Heart right ventricle (tissue), 16 donors: Measurements from ENCODE around the gene VNN1. TPM values are rescaled to one million over a fixed set of nuclear protein-coding genes. Genes with fewer than 3 reads are reported as not detected.
A peak's percentile ranks its signal among the peaks of the same experiment; 100 is the strongest.
"Not testable (repeated sequence)": the region's sequence is repeated elsewhere in the genome, so short reads cannot be mapped to it uniquely, and the experiment has no call there.

Experiments used
- ATAC-seq, 8 donors: fragments of 200-7000 bp; cut with Tn5 transposase; one replicate each; pipeline ENCODE4 v1.9.1; 2020; ENCODE audit warnings: mild to moderate bottlenecking in 8 of 8, moderate library complexity in 8 of 8, moderate number of reproducible peaks in 1 of 8
- DNase-seq, 2 donors: peaks; one replicate each; pipeline ENCODE4 v3.0.0-alpha.2; 2020
- H3K27ac ChIP-seq, 10 donors: fragments of 200-600 bp; sonication (generic) in 2 of 10; one replicate each; pipeline versions ENCODE4 v1.5.0 to v1.8.0; 2020 to 2022; ENCODE audit warnings: mild to moderate bottlenecking in 3 of 10
- H3K27me3 ChIP-seq, 7 donors: fragments of 200-600 bp; one replicate each; pipeline ENCODE4 v1.8.0; 2021 to 2022; ENCODE audit warnings: mild to moderate bottlenecking in 2 of 7
- H3K36me3 ChIP-seq, 9 donors: fragments of 200-600 bp; sonication (generic) in 1 of 9; one replicate each; pipeline versions ENCODE4 v1.5.0 to v1.8.0; 2020 to 2022; ENCODE audit warnings: mild to moderate bottlenecking in 2 of 9
- H3K4me1 ChIP-seq, 9 donors: fragments of 200-600 bp; sonication (generic) in 1 of 9; one replicate each; pipeline versions ENCODE4 v1.5.0 to v1.8.0; 2020 to 2022; ENCODE audit warnings: mild to moderate bottlenecking in 4 of 9
- H3K4me3 ChIP-seq, 10 donors: fragments of 200-600 bp; sonication (generic) in 2 of 10; one replicate each; pipeline versions ENCODE4 v1.5.0 to v1.8.0; 2020 to 2022; ENCODE audit warnings: mild to moderate bottlenecking in 7 of 10, moderate library complexity in 2 of 10
- H3K9me3 ChIP-seq, 11 donors: fragments of 200-600 bp in 10 of 11; sonication (generic) in 2 of 11; one replicate each; pipeline versions ENCODE4 v1.5.0 to v1.8.0; 2013 to 2022; ENCODE audit warnings: mild to moderate bottlenecking in 2 of 11, control low read depth in 1 of 11, moderate library complexity in 1 of 11
- CTCF ChIP-seq, 9 donors: fragments of 200-600 bp; sonication (generic) in 2 of 9; IDR thresholded peaks; one replicate each; pipeline versions ENCODE4 v1.5.0 to v1.8.0; 2021 to 2022; ENCODE audit warnings: antibody characterized with exemption in 9 of 9, mild to moderate bottlenecking in 5 of 9, moderate library complexity in 1 of 9
- WGBS, 2 donors: extraction: QIAGEN DNeasy Blood & Tissue Kit; methylation state at CpG; one replicate each; pipeline ENCODE4 v1.1.7; 2013; ENCODE audit warnings: inconsistent platforms in 1 of 2; 5-methylcytosine and 5-hydroxymethylcytosine counted together
- intact Hi-C, 10 donors: fragments of 100-400 bp; cut with DNase I; formaldehyde crosslinking; loops; one replicate each; pipeline versions ENCODE4 v1.11.1 to v1.14.2; 2022
- polyA plus RNA-seq, 2 donors: library from polyadenylated mRNA; stranded (reverse); fragments of 200-250 nt; gene quantifications; one replicate each; pipeline ENCODE4 v1.2.3, GENCODE V29; 2013
- total RNA-seq, 10 donors: library from RNA; stranded (reverse); fragmentation: NEBNext Ultra II Directional in 3 of 10; extraction: Animal tissue kit (Norgen Biotek cat#: 25700) in 3 of 10; gene quantifications; one replicate each; pipeline versions ENCODE4 v1.2.1 to v1.2.4, GENCODE V29; 2021 to 2023
- donor health status: Arrhythmogenic right ventricular cardiomyopathy.
- donor health status: ischemic (EF 13 %, LVEDD 7.1; RV severe dilation, severe dysfunction).
- donor health status: healthy with polysubstance abuse.
- donor health status: DM: no; HTN: yes; CAD: no.
- donor health status: DM: no; HTN: no; CAD: no.
- donor health status: ischemic (EF 25% LVEDD 6.9; RV normal size, moderate dysfunction).
- donor health status: ischemic (EF 25% LVEDD 5.7; RV mildly dilated, moderate dysfunction).
- donor health status: healthy.
- donor health status: DM: yes; HTN: yes; CAD: no.
- donor health status: Ischemic cardiomyopathy.
- donor health status: ischemic (EF 35%, LVEDD 5.7; RV mildly dilated, moderate dysfunction).
- donor health status: nonischemic (EF 11% LVEDD 7.7; RV severe dilation, severe dysfunction).
- donor health status: DM: yes; HTN: yes; CAD: no.
- donor health status: PGD.
- donor health status: ischemic (EF 29% LVEDD 5.4; RV normal size, mild dysfunction).
- donor health status: nonischemic (EF 23%, LVEDD 6.1; RV moderate dilation, normal function).

Gene VNN1
- total and polyA plus RNA-seq, 12 donors, result 0.09 to 2.0 (median 0.34) TPM

DNA sequence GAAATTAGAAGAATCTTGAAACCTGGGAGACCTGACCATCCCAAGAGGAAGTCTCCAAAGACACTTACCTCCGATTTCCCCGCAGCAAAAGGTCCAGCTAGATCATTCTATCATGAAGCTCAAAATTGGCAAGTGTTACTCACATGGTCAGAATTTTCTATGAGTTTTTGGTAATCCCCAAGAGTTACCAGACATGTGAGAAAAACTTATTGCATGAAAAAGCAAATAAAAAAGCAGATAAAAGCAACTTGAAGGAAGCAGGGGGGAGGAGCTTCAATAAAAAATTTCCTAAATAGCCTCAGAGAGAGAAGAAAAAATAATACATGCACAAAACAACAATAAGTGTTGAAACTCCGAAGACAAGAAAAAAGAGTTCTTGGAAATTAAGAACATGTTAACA, 27.3 kb downstream of the VNN1 start:
- H3K27ac ChIP-seq, result peak overlapping the region in 1 of 10 donors; percentile 40
- no peak overlapping the region for H3K4me3 ChIP-seq
- peaks cover 0 to 8% (median 0%) of the 10 kb centered on the region in 11 donors for H3K9me3 ChIP-seq
- peaks cover 0 to 21% (median 0%) of the 10 kb centered on the region in 9 donors for H3K4me1 ChIP-seq
- ATAC-seq, result no peak
- intact Hi-C loops, result no loop called here
- peaks cover 0 to 5% (median 0%) of the 10 kb centered on the region in 7 donors for H3K27me3 ChIP-seq
- no peaks in the 10 kb centered on the region for H3K36me3 ChIP-seq
- no peak for DNase-seq
- 80 to 92% methylated on average over 3 of the region's 3 CpGs for WGBS, 2 donors
- no peak for TF ChIP-seq CTCF (IDR thresholded peaks at IDR 0.05)

DNA sequence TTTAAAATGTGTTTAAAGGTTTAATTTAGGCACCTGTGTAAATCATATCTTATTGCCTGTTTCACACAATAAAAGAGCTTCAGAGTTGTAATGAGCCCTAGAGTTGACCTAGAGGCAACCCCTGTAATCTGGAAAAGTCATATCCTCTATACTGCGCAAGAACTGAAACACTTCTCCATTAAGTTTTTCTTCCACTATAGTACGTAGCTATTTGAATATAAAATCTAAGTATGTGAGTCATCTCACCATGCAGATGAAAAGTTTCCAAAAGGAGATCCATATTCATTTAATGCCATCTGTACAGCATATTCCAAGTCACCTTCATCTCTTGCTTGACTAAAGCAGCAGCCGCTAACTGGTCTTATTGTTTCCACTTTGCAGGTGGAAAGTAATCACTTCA, 28.8 kb downstream of the VNN1 start:
- no peak for TF ChIP-seq CTCF (IDR thresholded peaks at IDR 0.05)
- 67 to 69% methylated on average over 3 of the region's 3 CpGs for WGBS, 2 donors
- ATAC-seq (peak in 1 of 8 donors; percentile 48), DNase-seq (no peak)
- H3K27me3 ChIP-seq, result peaks cover 0 to 5% (median 0%) of the 10 kb centered on the region in 7 donors
- H3K27ac ChIP-seq, result no peak overlapping the region
- intact Hi-C loops, result no loop called here
- H3K9me3 ChIP-seq, result peaks cover 0 to 8% (median 0%) of the 10 kb centered on the region in 11 donors
- no peak overlapping the region for H3K4me3 ChIP-seq
- peaks cover 0 to 21% (median 0%) of the 10 kb centered on the region in 9 donors for H3K4me1 ChIP-seq
- no peaks in the 10 kb centered on the region for H3K36me3 ChIP-seq

- H3K36me3 ChIP-seq, result no peaks in the 10 kb centered on the region
- TF ChIP-seq CTCF (IDR thresholded peaks at IDR 0.05), result no peak
- peaks cover 0 to 8% (median 0%) of the 10 kb centered on the region in 11 donors for H3K9me3 ChIP-seq
- H3K27me3 ChIP-seq, result peaks cover 0 to 5% (median 0%) of the 10 kb centered on the region in 7 donors
- H3K4me1 ChIP-seq, result peaks cover 0 to 21% (median 0%) of the 10 kb centered on the region in 9 donors
- intact Hi-C loops, result no loop called here
- no peak overlapping the region for H3K27ac ChIP-seq
- no peak overlapping the region for H3K4me3 ChIP-seq
- 83 to 88% methylated on average over 6 of the region's 6 CpGs for WGBS, 2 donors
- DNase-seq, result no peak
- ATAC-seq, result no peak
Measured at GRCh38 chr6:132684272-132684671, 29.6 kb downstream of the VNN1 start.

DNA sequence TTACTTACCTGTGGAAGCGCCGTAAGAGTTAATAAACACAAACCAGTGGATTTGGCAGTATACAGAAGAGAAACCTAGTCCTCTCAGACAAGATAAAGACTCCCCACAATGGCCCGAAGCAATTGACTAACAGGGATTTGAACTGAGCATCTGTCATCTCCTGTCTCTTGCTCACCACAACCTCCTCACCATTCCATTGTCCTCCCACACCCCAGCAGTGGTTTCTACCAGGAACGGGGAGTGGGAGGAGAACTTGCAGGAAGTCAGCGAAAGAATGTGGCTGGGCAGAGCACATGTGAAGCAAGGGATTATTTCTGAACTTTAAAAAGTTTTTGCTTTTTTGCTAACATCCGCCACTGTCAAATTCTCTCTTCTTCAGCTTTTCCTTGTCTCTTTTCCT, 30.3 kb downstream of the VNN1 start:
- peaks cover 0 to 8% (median 0%) of the 10 kb centered on the region in 11 donors for H3K9me3 ChIP-seq
- ATAC-seq (no peak), DNase-seq (no peak)
- no peak overlapping the region for H3K4me3 ChIP-seq
- whole genome bisulfite sequencing, 2 donors, result 67 to 75% methylated on average over 6 of the region's 6 CpGs
- TF ChIP-seq CTCF (IDR thresholded peaks at IDR 0.05), result no peak
- H3K36me3 ChIP-seq, result no peaks in the 10 kb centered on the region
- H3K27me3 ChIP-seq, result peaks cover 0 to 5% (median 0%) of the 10 kb centered on the region in 7 donors
- H3K4me1 ChIP-seq, result peaks cover 0 to 21% (median 0%) of the 10 kb centered on the region in 9 donors
- intact Hi-C loops, result no loop called here
- H3K27ac ChIP-seq, result no peak overlapping the region

DNA sequence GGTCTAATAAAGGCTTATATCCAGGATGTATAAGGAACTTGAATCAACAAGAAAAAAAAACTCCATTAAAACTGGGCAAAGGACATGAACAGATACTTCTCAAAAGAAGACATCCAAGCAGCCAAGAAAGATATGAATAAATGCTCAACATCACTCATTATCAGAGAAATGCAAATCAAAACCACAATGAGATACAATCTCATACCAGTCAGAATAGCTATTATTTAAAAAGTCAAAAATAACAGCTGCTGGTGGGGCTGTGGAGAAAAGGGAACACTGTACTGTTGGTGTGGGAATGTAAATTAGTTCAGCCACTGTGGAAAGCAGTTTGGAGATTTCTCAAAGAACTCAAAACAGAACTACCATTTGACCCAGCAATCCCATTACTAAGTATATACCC, 34.8 kb downstream of the VNN1 start:
- not testable (repeated sequence) for H3K4me3 ChIP-seq, H3K9me3 ChIP-seq, ATAC-seq, DNase-seq, H3K36me3 ChIP-seq, H3K27ac ChIP-seq
- peaks cover 0 to 13% (median 0%) of the 10 kb centered on the region in 7 donors for H3K27me3 ChIP-seq
- peaks cover 0 to 15% (median 0%) of the 10 kb centered on the region in 9 donors for H3K4me1 ChIP-seq
- intact Hi-C loops, result loop anchor here in 5 of 10 donors (10.0 kb wide), 2 partner anchors 86 to 116 kb away; partner anchors contain the start of gene SLC18B1 (in 3 of the 5)
